Stimulated activated CD8-positive, alpha-beta memory T cell treated with anti-CD3 and anti-CD28 coated beads, Interleukin-4, amount 100 ng/mL, for 1 hour (primary cell): ENCODE measurements around the gene CEACAM20.
"Not testable (repeated sequence)": the region's sequence is repeated elsewhere in the genome, so short reads cannot be mapped to it uniquely, and the experiment has no call there.

Experiments
- DNase-seq, 2 donors: peaks; one replicate each; pipeline ENCODE4 v3.0.0-alpha.2; 2020; ENCODE audit warnings: low read depth in 2 of 2, low spot score in 1 of 2

CEACAM20 gene

GRCh38 chr19:44529536-44529935 is at the start of gene CEACAM20:
CEACAM20 (minus strand) TSS chr19:44529675; CDS start chr19:44529509, 166 bp downstream.
- no peak for DNase-seq

- DNase-seq, result no peak
Measured at GRCh38 chr19:44577566-44577874, 48.0 kb upstream of the CEACAM20 start.

- DNase-seq, result no peak
Measured at GRCh38 chr19:44576843-44577565, 47.5 kb upstream of the CEACAM20 start.

- DNase-seq, result no peak
Measured at GRCh38 chr19:44575116-44575700, 45.7 kb upstream of the CEACAM20 start.

- no peak for DNase-seq
Measured at GRCh38 chr19:44574186-44574950, 44.9 kb upstream of the CEACAM20 start.

- DNase-seq, result no peak
Measured at GRCh38 chr19:44573627-44574026, 44.2 kb upstream of the CEACAM20 start.

GRCh38 chr19:44573183-44573582 is 43.7 kb upstream of the CEACAM20 start:
- DNase-seq, result no peak

GRCh38 chr19:44572581-44572900 is 43.1 kb upstream of the CEACAM20 start:
- DNase-seq, result no peak

- no peak for DNase-seq
Measured at GRCh38 chr19:44571830-44572580, 42.5 kb upstream of the CEACAM20 start.

GRCh38 chr19:44570984-44571684 is 41.7 kb upstream of the CEACAM20 start:
- DNase-seq, result peak in 1 of 2 donors; percentile 19

- no peak for DNase-seq
Measured at GRCh38 chr19:44570603-44570983, 41.1 kb upstream of the CEACAM20 start.

GRCh38 chr19:44567745-44568144 is 38.3 kb upstream of the CEACAM20 start:
- no peak for DNase-seq

GRCh38 chr19:44566984-44567383 is 37.5 kb upstream of the CEACAM20 start:
- DNase-seq, result no peak

GRCh38 chr19:44563086-44563655 is 33.7 kb upstream of the CEACAM20 start:
- not testable (repeated sequence) for DNase-seq

GRCh38 chr19:44557933-44558332 is 28.5 kb upstream of the CEACAM20 start:
- no peak for DNase-seq

GRCh38 chr19:44554641-44555246 is 25.3 kb upstream of the CEACAM20 start:
- DNase-seq, result no peak

- no peak for DNase-seq
Measured at GRCh38 chr19:44553478-44554171, 24.1 kb upstream of the CEACAM20 start.

- DNase-seq, result no peak
Measured at GRCh38 chr19:44552324-44552723, 22.8 kb upstream of the CEACAM20 start.

GRCh38 chr19:44551850-44552249 is 22.4 kb upstream of the CEACAM20 start:
- no peak for DNase-seq

GRCh38 chr19:44550976-44551375 is 21.5 kb upstream of the CEACAM20 start:
- DNase-seq, result not testable (repeated sequence)
